GM12801 (cell line): ENCODE data around the gene CELSR1.

Experiments used
- TF ChIP-seq, protein P1 (sequence below): IDR thresholded peaks from one replicate; pipeline ENCODE4 v1.5.1; 2011; ENCODE audit warnings: control low read depth; ENCODE audit not compliant: insufficient read length; ENCODE audit errors: extremely low read depth

Gene CELSR1

DNA sequence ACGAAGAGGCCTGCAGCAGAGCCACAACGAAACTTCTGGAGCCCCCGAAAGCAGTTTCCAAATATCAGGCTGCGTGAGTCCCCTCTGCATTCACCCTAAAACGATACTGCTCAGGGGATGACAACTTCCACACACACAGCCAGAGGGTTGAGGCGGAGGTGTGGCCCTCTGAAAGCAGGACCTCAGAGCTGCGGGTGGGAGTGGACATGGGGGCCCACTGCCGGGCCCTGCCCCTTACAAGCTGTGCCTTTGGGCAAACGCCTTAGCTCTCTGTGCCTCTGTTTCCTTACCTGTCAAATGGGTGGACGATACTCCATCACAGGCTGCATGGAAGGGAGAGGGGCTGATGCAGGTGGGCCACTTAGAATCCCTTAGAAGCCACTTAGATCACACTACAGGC, 148.8 kb downstream of the CELSR1 start:
- TF ChIP-seq, protein P1, sequence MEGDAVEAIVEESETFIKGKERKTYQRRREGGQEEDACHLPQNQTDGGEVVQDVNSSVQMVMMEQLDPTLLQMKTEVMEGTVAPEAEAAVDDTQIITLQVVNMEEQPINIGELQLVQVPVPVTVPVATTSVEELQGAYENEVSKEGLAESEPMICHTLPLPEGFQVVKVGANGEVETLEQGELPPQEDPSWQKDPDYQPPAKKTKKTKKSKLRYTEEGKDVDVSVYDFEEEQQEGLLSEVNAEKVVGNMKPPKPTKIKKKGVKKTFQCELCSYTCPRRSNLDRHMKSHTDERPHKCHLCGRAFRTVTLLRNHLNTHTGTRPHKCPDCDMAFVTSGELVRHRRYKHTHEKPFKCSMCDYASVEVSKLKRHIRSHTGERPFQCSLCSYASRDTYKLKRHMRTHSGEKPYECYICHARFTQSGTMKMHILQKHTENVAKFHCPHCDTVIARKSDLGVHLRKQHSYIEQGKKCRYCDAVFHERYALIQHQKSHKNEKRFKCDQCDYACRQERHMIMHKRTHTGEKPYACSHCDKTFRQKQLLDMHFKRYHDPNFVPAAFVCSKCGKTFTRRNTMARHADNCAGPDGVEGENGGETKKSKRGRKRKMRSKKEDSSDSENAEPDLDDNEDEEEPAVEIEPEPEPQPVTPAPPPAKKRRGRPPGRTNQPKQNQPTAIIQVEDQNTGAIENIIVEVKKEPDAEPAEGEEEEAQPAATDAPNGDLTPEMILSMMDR, result no peak

DNA sequence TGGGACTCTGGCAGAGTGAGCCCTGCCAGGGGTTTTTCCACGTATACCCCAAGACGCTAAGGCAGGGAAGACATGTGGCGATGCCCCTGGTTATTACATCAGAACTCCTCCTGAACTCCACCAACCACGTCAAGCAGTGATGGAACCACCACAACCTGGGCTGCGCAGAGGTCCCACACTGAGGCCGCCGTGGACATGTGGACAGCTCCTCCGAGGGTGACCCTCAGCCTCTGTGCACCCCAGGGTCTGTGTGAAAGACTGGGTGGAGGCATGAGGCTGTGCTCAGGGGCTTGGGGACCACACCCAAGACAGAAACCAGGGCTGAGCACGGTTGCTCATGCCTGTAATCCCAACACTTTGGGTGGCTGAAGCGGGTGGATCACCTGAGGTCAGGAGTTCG, 149.7 kb downstream of the CELSR1 start:
- TF ChIP-seq, protein P1, result no peak

DNA sequence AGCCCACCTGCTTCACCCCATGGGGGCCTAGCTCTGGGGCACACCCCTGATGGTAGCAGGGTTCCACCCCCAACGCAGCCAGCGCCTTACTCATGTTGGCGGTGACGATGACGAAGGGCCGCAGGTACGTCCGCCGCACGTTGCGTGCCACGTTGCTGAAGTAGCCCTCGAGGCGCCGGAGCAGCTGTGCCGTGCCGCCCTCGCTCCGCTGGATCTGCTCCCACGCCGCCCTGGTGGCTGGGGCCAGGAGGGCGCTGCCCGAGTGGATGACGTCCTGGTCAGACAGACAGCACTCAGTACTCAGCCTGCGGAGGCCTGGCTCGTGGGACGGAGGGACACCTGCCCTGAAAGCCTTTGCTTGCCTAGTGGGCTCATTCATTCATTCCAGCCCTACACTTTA, 151.1 kb downstream of the CELSR1 start:
- TF ChIP-seq, protein P1, result no peak

DNA sequence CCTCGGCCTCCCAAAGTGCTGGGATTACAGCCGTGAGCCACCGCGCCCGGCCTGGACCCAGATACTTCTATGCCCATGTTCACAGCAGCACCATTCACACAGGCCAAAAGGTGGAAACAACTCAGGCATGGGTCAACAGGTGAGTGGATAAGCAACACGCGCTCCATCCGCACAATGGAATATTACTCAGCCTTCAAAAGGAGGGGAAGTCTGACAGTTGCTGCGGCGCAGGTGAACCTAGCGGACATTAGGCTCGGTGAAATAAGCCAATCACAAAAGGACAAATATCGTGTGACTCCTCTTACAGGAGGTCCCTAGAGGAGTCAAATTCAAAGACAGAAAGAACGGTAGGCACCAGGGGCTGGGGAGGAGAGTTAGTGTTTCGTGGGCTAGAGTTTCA, 154.9 kb downstream of the CELSR1 start:
- TF ChIP-seq, protein P1, result no peak

DNA sequence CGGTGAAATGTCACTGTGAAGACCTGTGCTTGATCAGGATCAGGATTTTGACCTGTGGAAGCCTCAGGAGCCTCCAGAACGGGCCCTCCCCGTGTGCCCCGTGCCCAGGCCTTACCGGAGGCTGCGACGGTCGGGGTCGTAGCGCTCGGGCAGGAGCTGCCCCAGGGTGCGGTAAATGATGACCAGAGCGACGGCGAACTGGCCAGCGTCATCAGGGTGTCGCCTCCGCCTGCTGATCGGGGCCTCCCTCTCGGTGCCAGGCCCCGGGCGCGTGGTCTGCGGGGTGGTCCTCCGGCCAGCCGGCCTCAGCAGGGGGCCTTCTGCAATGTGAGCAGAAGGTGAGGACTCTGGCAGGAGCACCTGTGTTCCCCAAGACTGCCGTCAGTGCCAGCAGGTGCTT, 155.7 kb downstream of the CELSR1 start:
- TF ChIP-seq, protein P1, result no peak

DNA sequence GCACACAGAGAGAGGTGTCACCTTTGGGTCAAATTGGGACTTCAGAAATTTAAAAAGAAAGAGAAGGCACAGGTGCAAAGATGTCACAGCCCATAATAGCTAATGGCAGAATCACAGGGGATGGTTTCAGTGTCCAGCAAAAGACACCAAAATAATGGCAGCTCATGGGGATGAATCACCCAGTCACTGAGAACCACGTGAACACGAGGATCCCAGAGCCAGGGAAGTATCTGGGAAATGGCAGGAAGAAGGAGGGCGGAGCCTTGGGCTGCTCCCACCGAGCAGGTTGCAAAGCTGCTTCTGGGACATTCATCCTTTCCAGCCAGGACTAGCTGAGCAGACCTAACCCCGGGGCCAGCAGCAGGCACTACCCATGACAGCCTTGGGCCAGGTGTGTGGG, 156.3 kb downstream of the CELSR1 start:
- TF ChIP-seq, protein P1, result no peak

DNA sequence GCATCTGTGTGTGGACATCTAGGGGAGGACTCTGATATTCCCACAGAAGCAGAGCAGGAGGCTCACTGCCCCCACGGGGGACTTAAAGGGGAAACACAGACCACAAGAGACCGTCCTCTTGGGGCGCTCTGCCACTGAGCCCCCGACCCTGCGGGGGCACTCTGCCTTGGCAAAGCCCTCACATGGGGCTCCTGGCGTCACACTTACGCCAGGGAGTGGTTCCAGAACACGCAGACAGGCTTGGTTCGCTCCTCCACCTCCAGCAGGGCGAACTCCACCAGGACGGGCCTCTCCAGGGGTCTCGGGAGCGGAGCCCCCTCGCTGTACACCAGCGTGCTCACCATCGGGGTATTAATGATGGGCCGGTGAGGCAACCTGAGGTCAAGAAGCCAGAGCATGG, 156.8 kb downstream of the CELSR1 start:
- TF ChIP-seq, protein P1, result no peak

DNA sequence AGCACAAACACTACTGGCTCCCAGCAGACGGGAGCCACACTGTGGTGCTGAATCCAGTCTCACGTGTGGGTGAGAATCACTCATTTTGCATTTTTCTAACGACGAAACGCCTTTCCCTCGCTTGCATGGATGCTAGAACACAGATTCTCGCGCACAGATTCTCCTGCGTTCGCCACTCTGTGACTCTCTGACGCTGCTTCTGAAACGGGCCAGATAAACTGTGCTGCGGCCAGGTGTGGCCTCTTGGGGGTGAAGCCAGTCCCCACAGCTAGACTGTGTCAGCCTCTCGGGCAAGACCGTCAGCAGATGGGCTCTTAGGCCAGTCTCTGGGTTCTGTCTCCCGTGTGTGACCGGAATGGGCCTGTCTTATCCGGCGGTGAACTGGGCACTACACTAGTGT, 157.4 kb downstream of the CELSR1 start:
- TF ChIP-seq, protein P1, result no peak
